Activated CD4-positive, alpha-beta T cell treated with anti-CD3 and anti-CD28 coated beads, Interleukin-2, amount 10 ng/mL, durations not matched to agents 24 days and 14 days (primary cell): ENCODE measurements around the gene HDLBP. TPM values are rescaled to one million over a fixed set of nuclear protein-coding genes. Genes with fewer than 3 reads are reported as not detected.
A peak's percentile ranks its signal among the peaks of the same experiment; 100 is the strongest.
"Not testable (repeated sequence)": the region's sequence is repeated elsewhere in the genome, so short reads cannot be mapped to it uniquely, and the experiment has no call there.

Experiments used
- DNase-seq: peaks from one replicate; pipeline ENCODE4 v3.0.0; 2022
- H3K27ac Mint-ChIP-seq: one replicate; pipeline ENCODE4 v1.8.0; 2022; ENCODE audit warnings: mild to moderate bottlenecking, mixed read lengths
- H3K27me3 Mint-ChIP-seq: one replicate; pipeline ENCODE4 v1.8.0; 2022; ENCODE audit warnings: mixed read lengths
- H3K36me3 Mint-ChIP-seq: one replicate; pipeline ENCODE4 v1.8.0; 2022; ENCODE audit warnings: low read depth, mild to moderate bottlenecking, mixed read lengths
- H3K4me1 Mint-ChIP-seq: one replicate; pipeline ENCODE4 v1.8.0; 2021; ENCODE audit warnings: mixed read lengths
- H3K4me3 Mint-ChIP-seq: one replicate; pipeline ENCODE4 v1.8.0; 2022; ENCODE audit warnings: mild to moderate bottlenecking, moderate library complexity, mixed read lengths
- H3K9me3 Mint-ChIP-seq: one replicate; pipeline ENCODE4 v1.8.0; 2021; ENCODE audit warnings: mixed read lengths
- intact Hi-C: fragments of 100-400 bp; cut with micrococcal nuclease; formaldehyde crosslinking; loops from one replicate; pipeline ENCODE4 v1.15.1; 2023
- total RNA-seq: library from RNA; stranded (reverse); gene quantifications from 2 replicates; pipeline ENCODE4 v1.2.3, GENCODE V29; 2022

The HDLBP gene
- total RNA-seq, 1 donor from 2014 or later, result 266 TPM

DNA sequence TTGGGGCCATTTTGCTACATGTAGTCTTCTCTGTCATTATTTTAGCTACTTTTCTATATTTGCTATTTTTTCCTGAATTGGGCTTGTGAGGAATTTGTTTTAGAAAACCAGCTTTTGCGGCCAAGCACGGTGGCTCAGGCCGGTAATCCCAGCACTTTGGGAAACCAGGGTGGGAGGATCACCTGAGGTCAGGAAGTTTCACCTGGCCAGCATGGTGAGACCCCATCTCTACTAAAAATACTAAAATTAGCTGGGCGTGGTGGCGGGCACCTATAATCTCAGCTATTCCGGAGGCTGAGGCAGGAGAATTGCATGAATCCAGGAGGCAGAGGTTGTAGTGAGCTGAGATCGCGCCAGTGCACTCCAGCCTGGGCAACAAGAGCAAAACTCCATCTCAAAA is 4.9 kb upstream of the HDLBP start:
- Mint-ChIP-seq H3K27me3 (no peaks in the 10 kb centered on the region), H3K9me3 (no peaks in the 10 kb centered on the region), H3K4me1 (peaks cover 53% of the 10 kb centered on the region), H3K4me3 (no peak overlapping the region), H3K27ac (no peak overlapping the region), H3K36me3 (peaks cover 52% of the 10 kb centered on the region)
- DNase-seq, result no peak
- intact Hi-C loops, result no loop called here

DNA sequence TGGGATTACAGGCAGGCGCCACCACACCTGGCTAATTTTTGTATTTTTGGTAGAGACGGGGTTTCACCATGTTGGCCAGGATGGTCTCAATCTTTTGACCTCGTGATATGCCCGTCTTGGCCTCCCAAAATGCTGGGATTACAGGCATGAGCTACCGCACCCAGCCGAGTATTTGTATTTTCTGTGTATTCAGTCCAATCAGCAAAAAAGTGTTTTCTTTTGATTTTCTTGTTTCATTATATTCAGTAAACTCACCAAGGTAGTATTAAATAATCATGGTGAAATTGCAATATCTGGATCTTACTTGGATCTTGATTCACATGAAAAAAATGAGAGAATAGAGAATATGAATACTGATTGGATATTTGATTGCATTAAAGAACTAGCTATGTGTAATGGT is 3.4 kb upstream of the HDLBP start:
- intact Hi-C loops, result loop anchor here (5.0 to 10.0 kb wide), 2 partner anchors 298 to 694 kb away; partner anchors contain the start of gene GPR35
- H3K27ac Mint-ChIP-seq, result not testable (repeated sequence)

DNA sequence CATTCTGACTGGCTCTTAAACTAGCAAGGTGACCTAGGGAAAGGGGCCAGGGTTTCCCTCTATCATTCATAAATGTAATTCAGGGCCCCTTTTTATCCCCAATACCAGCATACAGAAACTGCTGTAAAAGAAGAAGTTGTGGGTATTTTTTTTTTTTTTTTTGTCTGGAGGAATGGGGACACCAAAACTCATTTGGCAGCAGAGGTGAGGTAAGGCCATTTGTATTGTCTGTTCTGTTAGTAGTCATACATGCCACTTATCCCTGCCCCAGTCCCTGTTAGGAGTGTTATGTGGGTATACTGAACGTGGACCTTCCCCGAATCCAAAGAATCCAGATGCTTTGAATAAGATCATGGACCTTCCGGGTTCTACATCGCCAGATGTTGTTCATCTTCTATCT is 1.9 kb upstream of the HDLBP start:
- intact Hi-C loops, result loop anchor here (2.0 to 10.0 kb wide), 3 partner anchors 19 to 693 kb away; partner anchors contain the start of gene GPR35

More for the DNA sequence above, 3.4 kb upstream of the HDLBP start:
- not testable (repeated sequence) for H3K9me3 Mint-ChIP-seq, H3K27me3 Mint-ChIP-seq, H3K4me3 Mint-ChIP-seq, DNase-seq
- peaks cover 48% of the 10 kb centered on the region for H3K4me1 Mint-ChIP-seq
- H3K36me3 Mint-ChIP-seq, result peaks cover 44% of the 10 kb centered on the region

DNA sequence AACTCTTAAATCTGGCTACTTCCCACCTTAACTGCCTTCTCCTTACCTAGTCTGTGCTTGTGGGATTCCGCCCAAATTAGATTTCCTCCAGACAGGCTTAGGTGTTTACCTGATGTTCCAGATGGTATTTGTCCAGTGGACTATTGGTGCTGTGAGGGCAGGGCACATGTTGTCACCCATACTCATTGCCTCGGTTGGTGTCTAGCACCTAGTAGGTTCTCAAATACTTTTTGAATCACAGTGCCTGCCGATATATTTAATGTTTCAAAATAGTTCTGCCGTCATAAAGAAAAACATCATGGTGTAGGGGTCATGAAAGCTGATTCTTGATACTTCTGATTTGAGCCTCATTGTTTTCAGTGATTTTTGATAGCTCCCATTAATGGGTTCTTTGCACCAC is 1.4 kb upstream of the HDLBP start:
- DNase-seq, result no peak
- Mint-ChIP-seq H3K4me3 (peak overlapping the region; percentile 100), H3K9me3 (no peaks in the 10 kb centered on the region), H3K27ac (peak overlapping the region; percentile 100), H3K36me3 (peaks cover 44% of the 10 kb centered on the region), H3K4me1 (peaks cover 54% of the 10 kb centered on the region), H3K27me3 (no peaks in the 10 kb centered on the region)
- intact Hi-C loops, result loop anchor here (2.0 to 10.0 kb wide), 3 partner anchors 20 to 692 kb away; partner anchors contain the start of gene GPR35

More for the DNA sequence above, 1.9 kb upstream of the HDLBP start:
- Mint-ChIP-seq H3K4me1 (peaks cover 53% of the 10 kb centered on the region), H3K4me3 (peak overlapping the region; percentile 100), H3K9me3 (no peaks in the 10 kb centered on the region), H3K27me3 (no peaks in the 10 kb centered on the region), H3K27ac (no peak overlapping the region), H3K36me3 (peaks cover 44% of the 10 kb centered on the region)
- no peak for DNase-seq

DNA sequence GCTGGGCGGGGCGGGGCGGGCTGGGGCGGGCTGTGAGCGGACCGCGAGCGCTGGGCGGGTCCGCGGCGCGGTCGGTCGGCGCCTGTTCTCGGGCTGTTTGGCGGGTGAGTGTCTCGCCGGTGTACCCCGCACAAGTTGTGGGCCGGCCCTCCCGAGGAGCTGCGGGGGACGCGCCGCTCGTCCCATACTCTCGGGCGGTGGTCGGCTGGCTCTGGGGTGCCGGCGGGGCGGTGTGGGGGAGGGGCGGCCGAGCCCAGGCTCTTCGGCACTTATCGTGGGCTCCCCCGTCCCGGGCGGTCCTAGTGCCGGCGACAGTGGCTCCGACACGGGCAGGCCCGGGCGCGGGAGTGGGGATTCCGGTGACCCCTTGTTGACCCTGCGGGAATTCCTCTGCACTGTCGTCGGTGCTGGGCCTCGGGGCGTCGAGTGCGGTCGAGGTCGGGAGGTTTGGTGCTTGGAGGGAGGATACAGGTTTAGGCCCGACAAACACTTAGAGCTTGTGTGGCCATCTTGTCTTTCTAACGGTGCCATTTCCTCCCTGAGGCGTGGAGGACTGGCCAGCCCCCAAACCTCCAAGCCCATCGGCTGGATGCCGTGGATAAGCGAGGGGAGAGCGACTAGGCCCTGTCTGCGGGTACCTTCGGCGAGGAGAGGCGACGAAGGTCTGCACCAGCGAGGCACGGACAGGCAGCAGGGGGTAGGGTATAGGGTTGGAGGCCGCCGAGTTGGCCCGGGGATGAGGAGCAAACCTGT is 583 bp upstream of the HDLBP start, which contains the start of gene SEPTIN2:
TSS of gene SEPTIN2 (plus strand) at position 47 of the 753 bp plus-strand sequence. CDS start 8,308 bp downstream, outside the sequence.
- Mint-ChIP-seq H3K4me1 (peaks cover 52% of the 10 kb centered on the region), H3K27me3 (no peaks in the 10 kb centered on the region), H3K4me3 (peak within 1 kb of the TSS; percentile 100), H3K27ac (peak within 1 kb of the TSS; percentile 100), H3K36me3 (peaks cover 41% of the 10 kb centered on the region), H3K9me3 (no peaks in the 10 kb centered on the region)
- intact Hi-C loops, result loop anchor here (1.0 to 10.0 kb wide), 11 partner anchors 21 to 691 kb away; partner anchors contain the start of genes ATG4B, DTYMK, FARP2 and GPR35
- peak; percentile 92 for DNase-seq

DNA sequence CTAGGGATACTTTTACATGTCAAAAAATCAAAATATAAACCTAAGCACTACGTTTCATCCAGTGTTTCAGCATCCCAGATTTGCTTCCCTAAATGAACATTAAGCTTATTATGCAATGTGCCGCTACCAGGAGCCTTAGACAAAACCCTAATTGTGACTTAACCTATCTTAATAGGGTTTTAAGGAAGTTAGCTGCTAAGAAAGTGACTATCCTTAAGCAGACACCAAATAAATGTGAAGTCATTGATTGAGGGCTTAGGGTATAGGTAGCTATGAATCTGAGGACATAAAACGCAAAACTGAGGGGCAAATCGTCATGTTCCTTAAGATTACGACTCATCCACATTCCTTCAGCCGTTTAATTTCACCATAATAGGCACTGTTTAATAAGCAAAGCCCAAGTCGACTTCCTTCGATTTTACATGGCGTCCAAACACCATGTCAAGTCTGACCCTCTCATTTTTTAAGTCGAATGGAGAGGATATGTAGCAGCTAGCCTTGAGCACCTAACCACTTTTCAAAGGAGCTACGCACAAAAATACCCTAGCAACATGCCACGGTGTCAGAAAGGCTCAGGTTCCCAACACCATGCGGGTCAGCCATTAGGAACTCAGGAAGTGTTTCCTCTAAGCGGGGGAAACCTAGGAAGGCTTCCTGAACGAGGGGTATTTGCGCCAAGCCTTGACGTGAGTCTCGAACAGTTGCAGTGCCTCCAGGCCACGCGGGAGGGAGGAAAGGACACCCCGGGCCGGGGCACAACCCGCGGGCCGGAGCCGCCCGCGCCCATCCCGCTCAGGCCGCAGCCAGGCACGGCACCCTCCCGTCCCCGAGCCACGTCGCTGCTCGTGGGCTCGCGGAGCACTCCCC is 1.0 kb downstream of the HDLBP start:
- no peaks in the 10 kb centered on the region for H3K27me3 Mint-ChIP-seq

DNA sequence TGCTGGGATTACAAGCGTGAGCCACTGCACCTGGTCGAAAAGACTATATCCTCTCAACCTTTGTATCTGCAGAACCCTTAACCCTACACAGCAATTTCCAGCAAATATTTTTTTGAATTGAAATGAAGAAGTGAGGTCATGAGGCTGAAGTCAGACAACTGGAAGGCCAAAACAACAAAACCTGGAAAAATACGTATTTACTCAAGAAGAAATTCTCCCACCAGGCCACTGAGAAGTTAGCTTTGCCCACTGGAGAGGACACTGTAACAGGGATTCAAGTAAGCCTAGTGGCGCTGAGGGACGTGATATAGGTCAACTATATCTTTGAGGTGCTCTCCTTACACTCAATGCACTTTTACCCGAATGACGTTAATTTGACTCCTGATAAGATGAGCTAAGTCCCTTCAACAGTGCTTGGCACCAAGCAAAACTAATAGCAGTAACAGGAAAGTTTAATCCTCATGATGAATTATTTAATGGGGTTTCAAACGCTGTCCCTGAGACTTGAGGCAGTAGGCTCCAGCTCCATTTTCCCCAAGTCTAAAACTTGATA is 1.9 kb downstream of the HDLBP start:
- H3K4me1 Mint-ChIP-seq, result peaks cover 58% of the 10 kb centered on the region
- H3K36me3 Mint-ChIP-seq, result peaks cover 35% of the 10 kb centered on the region
- peak overlapping the region; percentile 86 for H3K27ac Mint-ChIP-seq
- intact Hi-C loops, result loop anchor here (10.0 kb wide), 1 partner anchor 689 kb away; the partner anchor contains the start of gene GPR35
- no peaks in the 10 kb centered on the region for H3K27me3 Mint-ChIP-seq
- DNase-seq, result no peak
- H3K4me3 Mint-ChIP-seq, result peak overlapping the region; percentile 100
- H3K9me3 Mint-ChIP-seq, result no peaks in the 10 kb centered on the region

More for the DNA sequence above, 1.0 kb downstream of the HDLBP start:
- DNase-seq, result no peak
- peaks cover 35% of the 10 kb centered on the region for H3K36me3 Mint-ChIP-seq
- intact Hi-C loops, result loop anchor here (1.0 to 10.0 kb wide), 10 partner anchors 42 to 690 kb away; partner anchors contain the start of genes ATG4B, DTYMK, FARP2 and GPR35
- H3K4me1 Mint-ChIP-seq, result peaks cover 54% of the 10 kb centered on the region
- H3K9me3 Mint-ChIP-seq, result no peaks in the 10 kb centered on the region
- H3K4me3 Mint-ChIP-seq, result peak overlapping the region; percentile 100
- peak overlapping the region; percentile 86 for H3K27ac Mint-ChIP-seq

DNA sequence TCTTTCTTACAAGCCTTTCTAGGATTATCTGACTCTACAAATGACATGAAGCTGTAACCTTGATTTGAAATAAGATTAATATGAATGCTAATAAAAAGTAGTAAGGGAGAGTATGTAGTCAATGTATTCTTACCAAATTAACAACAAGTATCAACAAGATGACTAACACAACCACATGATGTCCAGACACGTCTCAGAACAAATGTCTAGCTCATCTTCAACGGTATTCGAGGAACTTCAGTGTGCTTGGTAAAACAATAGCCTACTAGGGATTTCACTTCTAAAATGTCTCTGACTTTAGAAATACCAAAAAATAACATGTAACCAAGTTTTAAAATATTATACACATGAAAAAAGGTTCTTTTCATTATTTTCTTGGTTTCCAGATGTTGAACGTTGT is 3.4 kb downstream of the HDLBP start:
- DNase-seq, result no peak
- Mint-ChIP-seq H3K9me3 (no peaks in the 10 kb centered on the region), H3K27me3 (no peaks in the 10 kb centered on the region), H3K27ac (no peak overlapping the region), H3K36me3 (peaks cover 23% of the 10 kb centered on the region), H3K4me3 (no peak overlapping the region), H3K4me1 (peaks cover 52% of the 10 kb centered on the region)
- intact Hi-C loops, result loop anchor here (10.0 kb wide), 1 partner anchor 687 kb away; the partner anchor contains the start of gene GPR35

DNA sequence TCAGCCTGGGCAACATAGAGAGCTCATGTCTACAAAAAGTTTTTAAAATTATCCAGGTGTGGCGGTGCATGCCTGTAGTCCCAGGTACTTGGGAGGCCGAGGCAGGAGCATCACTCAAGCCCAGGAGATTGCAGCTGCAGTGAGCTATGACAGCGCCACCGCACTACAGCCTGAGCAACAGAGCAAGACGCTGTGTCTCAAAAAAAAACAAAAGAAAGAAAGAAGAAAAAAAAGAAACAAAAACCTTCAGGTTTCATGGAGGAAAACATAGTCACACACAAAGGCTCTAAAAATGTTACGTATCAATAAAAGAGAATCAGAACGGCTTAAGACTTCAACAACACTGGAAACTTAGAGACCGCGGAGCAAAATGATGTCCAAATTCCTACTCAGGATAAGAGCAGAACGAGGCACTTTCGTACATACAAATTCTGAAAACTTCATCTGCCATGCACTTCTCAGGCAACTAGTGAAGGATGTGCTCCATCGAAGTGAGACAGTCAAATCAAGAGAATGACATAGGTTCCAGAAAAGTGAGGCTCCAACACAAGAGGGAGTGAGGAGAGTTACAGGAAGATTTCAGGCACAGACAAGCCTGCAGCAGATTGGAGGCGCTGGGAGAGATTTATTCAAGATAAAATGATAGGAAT is 4.4 kb downstream of the HDLBP start:
- Mint-ChIP-seq H3K36me3 (peaks cover 16% of the 10 kb centered on the region), H3K9me3 (no peaks in the 10 kb centered on the region), H3K27me3 (no peaks in the 10 kb centered on the region), H3K4me3 (no peak overlapping the region), H3K27ac (peak overlapping the region; percentile 2), H3K4me1 (peaks cover 48% of the 10 kb centered on the region)
- intact Hi-C loops, result loop anchor here (10.0 kb wide), 1 partner anchor 686 kb away; the partner anchor contains the start of gene GPR35
- DNase-seq, result no peak

DNA sequence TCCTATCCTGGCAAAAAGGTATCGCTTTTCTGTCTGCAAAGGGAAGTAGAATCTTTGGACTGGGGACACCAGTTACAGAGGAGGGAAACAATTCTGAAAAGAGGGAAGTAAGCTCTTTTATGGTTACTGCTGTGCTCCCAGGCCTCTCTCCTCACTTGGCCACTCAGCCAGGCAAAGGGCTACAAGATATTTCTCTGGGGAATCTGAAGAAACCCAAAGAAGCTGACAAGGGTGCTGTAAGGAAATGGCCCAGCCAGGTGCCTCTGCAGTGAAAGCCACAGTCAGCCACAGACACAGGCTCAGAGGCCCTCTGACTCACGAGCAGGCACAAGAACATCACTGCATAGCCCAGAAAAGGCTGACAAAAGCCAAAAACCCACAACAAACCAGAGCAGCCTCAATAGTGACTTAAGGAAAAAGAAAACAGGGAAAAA is 5.8 kb downstream of the HDLBP start:
- H3K27me3 Mint-ChIP-seq, result no peaks in the 10 kb centered on the region
- peaks cover 48% of the 10 kb centered on the region for H3K4me1 Mint-ChIP-seq
- peak overlapping the region; percentile 81 for H3K27ac Mint-ChIP-seq
- intact Hi-C loops, result loop anchor here (10.0 kb wide), 1 partner anchor 685 kb away; the partner anchor contains the start of gene GPR35
- H3K36me3 Mint-ChIP-seq, result peaks cover 12% of the 10 kb centered on the region
- peak; percentile 88 for DNase-seq
- H3K4me3 Mint-ChIP-seq, result peak overlapping the region; percentile 67
- no peaks in the 10 kb centered on the region for H3K9me3 Mint-ChIP-seq

DNA sequence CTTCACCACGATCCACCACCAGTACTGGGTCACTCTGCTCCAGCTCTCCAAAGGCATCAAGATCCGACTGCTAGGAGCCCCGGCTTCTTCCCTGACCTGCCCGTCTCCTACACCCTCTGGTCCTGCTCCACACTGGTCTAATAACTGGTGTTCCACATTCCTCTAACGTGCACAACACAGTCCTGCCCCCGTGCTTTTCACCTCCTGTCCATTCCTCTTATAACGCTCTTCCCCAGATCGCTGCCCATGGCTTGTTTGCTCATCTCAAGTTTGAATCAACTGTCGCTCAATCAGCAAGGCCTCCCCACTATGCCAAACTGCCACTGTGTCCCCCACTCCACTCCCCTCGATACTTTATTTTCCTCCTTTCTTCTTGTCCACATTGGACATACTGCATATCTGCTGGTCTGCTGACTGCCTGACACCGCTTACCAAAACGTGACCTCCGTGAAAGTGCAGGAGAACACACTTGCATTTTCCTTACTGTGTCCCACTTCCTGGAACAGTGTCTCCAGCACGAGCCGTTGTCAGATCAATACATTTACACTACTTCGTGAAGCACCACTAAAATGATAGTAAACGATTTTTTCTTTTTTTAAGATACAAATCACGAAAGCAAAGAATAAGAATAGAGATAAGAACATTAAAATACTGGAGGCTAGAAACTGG is 6.5 kb downstream of the HDLBP start:
- H3K4me1 Mint-ChIP-seq, result peaks cover 50% of the 10 kb centered on the region
- H3K9me3 Mint-ChIP-seq, result no peaks in the 10 kb centered on the region
- peaks cover 12% of the 10 kb centered on the region for H3K36me3 Mint-ChIP-seq

DNA sequence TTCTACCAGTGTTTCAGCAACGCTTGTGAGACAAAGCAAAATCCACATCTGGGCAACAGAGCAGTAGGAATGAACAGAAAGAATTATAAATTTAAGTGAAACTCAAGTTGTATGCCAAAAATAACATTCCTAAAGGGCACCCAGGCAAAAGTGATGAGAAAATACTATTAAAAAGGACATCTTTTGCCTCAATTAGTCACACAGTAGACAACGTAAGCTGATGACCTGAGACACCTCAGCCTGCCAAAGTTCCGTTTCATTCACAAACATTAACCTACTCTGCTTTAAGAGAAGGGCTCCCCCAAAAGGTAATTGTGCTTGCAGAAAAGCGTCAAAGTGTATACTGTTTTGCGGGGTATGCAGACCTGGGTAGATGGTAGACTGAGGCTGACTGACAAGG is 7.2 kb downstream of the HDLBP start:
- no peak for DNase-seq
- intact Hi-C loops, result no loop called here
- no peaks in the 10 kb centered on the region for H3K27me3 Mint-ChIP-seq
- no peak overlapping the region for H3K4me3 Mint-ChIP-seq
- H3K27ac Mint-ChIP-seq, result no peak overlapping the region
- H3K36me3 Mint-ChIP-seq, result peaks cover 12% of the 10 kb centered on the region
- H3K9me3 Mint-ChIP-seq, result no peaks in the 10 kb centered on the region
- H3K4me1 Mint-ChIP-seq, result peaks cover 48% of the 10 kb centered on the region

More for the DNA sequence above, 6.5 kb downstream of the HDLBP start:
- Mint-ChIP-seq H3K4me3 (peak overlapping the region; percentile 25), H3K27me3 (no peaks in the 10 kb centered on the region), H3K27ac (no peak overlapping the region)
- intact Hi-C loops, result no loop called here
- DNase-seq, result no peak
